Measurements from ENCODE around the gene STXBP1.

GRCh38 chr9:127708952-127709587, 97.0 kb downstream of the STXBP1 start:
- TF ChIP-seq POLR2A (IDR thresholded peaks at IDR 0.05) (no peak), CTCF (IDR thresholded peaks at IDR 0.05) (no peak)

Measured in tibial nerve (tissue), 3 donors.